ENCODE measurements around the gene CASP6. TPM values are rescaled to one million over a fixed set of nuclear protein-coding genes. Genes with fewer than 3 reads are reported as not detected.

Gene CASP6
- total RNA-seq, 4 donors from 2014 or later, result 34.4 to 87.7 (median 58.9) TPM

- Histone ChIP-seq H3K9me3 (no peaks in the 10 kb centered on the region), H3K4me3 (no peak overlapping the region), H3K36me3 (no peaks in the 10 kb centered on the region), H3K27me3 (no peaks in the 10 kb centered on the region), H3K4me1 (no peaks in the 10 kb centered on the region), H3K27ac (no peak overlapping the region)
- TF ChIP-seq POLR2AphosphoS5 (IDR thresholded peaks at IDR 0.05), result no peak
- TF ChIP-seq CTCF (IDR thresholded peaks at IDR 0.05), result no peak
- TF ChIP-seq POLR2A (IDR thresholded peaks at IDR 0.05), result no peak
- no peak for TF ChIP-seq EP300 (IDR thresholded peaks at IDR 0.05; ENCODE audit: low read depth)
- intact Hi-C loops (cut with DNase I; ENCODE audit: low total_unique reads), result no loop called here
- 80 to 93% methylated on average over 5 of the region's 5 CpGs for WGBS, 2 donors (ENCODE audit: low coverage in 1 of 2)
- in situ Hi-C loops (cut with MboI; ENCODE audit: low pct_ligation_motif_present in 1 of 4, low pct_unique_long_range_greater_than_20kb in 1 of 4, low sequenced_read_pairs in 3 of 4), result no loop called here
- no peak for DNase-seq
Observed at GRCh38 chr4:109665783-109666485, 37.3 kb downstream of the CASP6 start.

DNA sequence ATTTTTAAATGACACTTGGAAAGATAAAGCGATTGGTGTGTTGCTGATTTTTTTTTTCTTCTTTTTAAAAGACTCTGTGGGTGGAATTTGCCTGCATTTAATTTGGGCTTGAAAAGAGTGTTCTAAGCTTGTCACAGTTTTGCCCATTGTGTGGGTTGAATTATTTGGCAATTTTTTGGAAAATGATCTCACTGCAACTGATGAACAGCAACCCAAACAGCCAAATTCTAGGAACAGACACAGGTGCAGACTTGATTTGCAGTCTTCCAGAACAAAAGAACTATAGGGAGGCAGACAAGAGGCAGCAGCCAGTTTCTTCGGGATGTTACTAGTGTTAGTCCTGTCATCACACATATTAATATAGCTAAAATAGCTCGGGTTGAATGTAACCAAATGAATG lies 40.5 kb downstream of the CASP6 start:
- H3K27ac ChIP-seq, result no peak overlapping the region
- 76 to 98% methylated on average over 3 of the region's 3 CpGs for WGBS, 2 donors (ENCODE audit: low coverage in 1 of 2)
- TF ChIP-seq POLR2AphosphoS5 (IDR thresholded peaks at IDR 0.05), result no peak
- no peak for TF ChIP-seq CTCF (IDR thresholded peaks at IDR 0.05)
- no peak for TF ChIP-seq EP300 (IDR thresholded peaks at IDR 0.05; ENCODE audit: low read depth)
- no peak for TF ChIP-seq POLR2A (IDR thresholded peaks at IDR 0.05)
- no peaks in the 10 kb centered on the region for H3K27me3 ChIP-seq
- DNase-seq, result no peak
- no peak overlapping the region for H3K4me3 ChIP-seq
- intact Hi-C loops (cut with DNase I; ENCODE audit: low total_unique reads), result no loop called here
- no peaks in the 10 kb centered on the region for H3K9me3 ChIP-seq
- H3K36me3 ChIP-seq, result no peaks in the 10 kb centered on the region
- in situ Hi-C loops (cut with MboI; ENCODE audit: low pct_ligation_motif_present in 1 of 4, low pct_unique_long_range_greater_than_20kb in 1 of 4, low sequenced_read_pairs in 3 of 4), result no loop called here
- no peaks in the 10 kb centered on the region for H3K4me1 ChIP-seq

- intact Hi-C loops (cut with DNase I; ENCODE audit: low total_unique reads), result no loop called here
- Histone ChIP-seq H3K9me3 (no peaks in the 10 kb centered on the region), H3K4me1 (no peaks in the 10 kb centered on the region), H3K27me3 (no peaks in the 10 kb centered on the region), H3K36me3 (no peaks in the 10 kb centered on the region), H3K4me3 (no peak overlapping the region), H3K27ac (no peak overlapping the region)
- no peak for TF ChIP-seq POLR2A (IDR thresholded peaks at IDR 0.05)
- DNase-seq, result no peak
- in situ Hi-C loops (cut with MboI; ENCODE audit: low pct_ligation_motif_present in 1 of 4, low pct_unique_long_range_greater_than_20kb in 1 of 4, low sequenced_read_pairs in 3 of 4), result no loop called here
- 67 to 80% methylated on average over 2 of the region's 2 CpGs for WGBS, 2 donors (ENCODE audit: low coverage in 1 of 2)
Observed at GRCh38 chr4:109662116-109662515, 41.1 kb downstream of the CASP6 start.

- DNase-seq, result no peak
- no peak overlapping the region for H3K27ac ChIP-seq
- in situ Hi-C loops (cut with MboI; ENCODE audit: low pct_ligation_motif_present in 1 of 4, low pct_unique_long_range_greater_than_20kb in 1 of 4, low sequenced_read_pairs in 3 of 4), result no loop called here
- TF ChIP-seq CTCF (IDR thresholded peaks at IDR 0.05), result no peak
- no peak for TF ChIP-seq EP300 (IDR thresholded peaks at IDR 0.05; ENCODE audit: low read depth)
- TF ChIP-seq POLR2A (IDR thresholded peaks at IDR 0.05), result no peak
- TF ChIP-seq POLR2AphosphoS5 (IDR thresholded peaks at IDR 0.05), result no peak
- intact Hi-C loops (cut with DNase I; ENCODE audit: low total_unique reads), result no loop called here
- WGBS, 2 donors (ENCODE audit: low coverage in 1 of 2), result 84 to 86% methylated on average over 6 of the region's 6 CpGs
- no peaks in the 10 kb centered on the region for H3K27me3 ChIP-seq
- no peaks in the 10 kb centered on the region for H3K36me3 ChIP-seq
- no peaks in the 10 kb centered on the region for H3K9me3 ChIP-seq
- no peak overlapping the region for H3K4me3 ChIP-seq
- H3K4me1 ChIP-seq, result no peaks in the 10 kb centered on the region
Observed at GRCh38 chr4:109658871-109659410, 44.3 kb downstream of the CASP6 start.

Data from transverse colon (tissue), 4 donors.